ENCODE results near the gene MTA3. TPM values are rescaled to one million over a fixed set of nuclear protein-coding genes. Genes with fewer than 3 reads are reported as not detected.

MTA3 gene
- polyA plus RNA-seq, 1 experiment = 51.0 TPM

DNA sequence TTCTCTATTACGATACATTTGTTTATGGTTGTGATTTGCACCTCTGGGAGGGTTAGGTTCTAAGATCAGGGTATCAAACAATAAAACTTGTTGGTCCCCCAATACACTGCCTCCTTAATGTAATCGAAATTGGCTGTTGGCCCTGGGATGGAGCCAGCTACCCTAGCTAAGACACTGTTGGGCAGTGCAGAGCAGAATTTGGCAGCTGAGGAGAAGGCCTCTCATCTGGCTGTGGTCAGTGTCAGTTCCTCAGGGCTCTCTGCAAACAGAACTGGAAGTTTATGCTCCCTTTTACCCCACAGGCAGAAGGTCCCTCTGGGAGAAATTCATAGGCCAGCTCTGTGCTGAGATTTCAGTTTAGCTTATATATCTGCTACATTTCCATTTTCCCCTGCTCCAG, 232.5 kb downstream of the MTA3 start:
- H3K4me3 ChIP-seq (ENCODE audit: low read depth, low read length) = no peak overlapping the region
- H3K27ac ChIP-seq (ENCODE audit: low read depth, low read length) = no peak overlapping the region
- POLR2A ChIA-PET = interaction anchor here (0.7 to 2.3 kb wide), 2 partner anchors 10 to 44 kb away, joined by 4 to 11 read pairs; no protein-coding TSS in a partner anchor
- CTCF ChIA-PET = interaction anchor here (0.7 kb wide), 1 partner anchor 534 kb away, joined by 5 read pairs; no protein-coding TSS in a partner anchor
- H3K9me3 ChIP-seq (ENCODE audit: control insufficient read depth, insufficient read depth, low read length) = no peaks in the 10 kb centered on the region; the same call in 1 of the 2 replicates
- TF ChIP-seq, protein P1, sequence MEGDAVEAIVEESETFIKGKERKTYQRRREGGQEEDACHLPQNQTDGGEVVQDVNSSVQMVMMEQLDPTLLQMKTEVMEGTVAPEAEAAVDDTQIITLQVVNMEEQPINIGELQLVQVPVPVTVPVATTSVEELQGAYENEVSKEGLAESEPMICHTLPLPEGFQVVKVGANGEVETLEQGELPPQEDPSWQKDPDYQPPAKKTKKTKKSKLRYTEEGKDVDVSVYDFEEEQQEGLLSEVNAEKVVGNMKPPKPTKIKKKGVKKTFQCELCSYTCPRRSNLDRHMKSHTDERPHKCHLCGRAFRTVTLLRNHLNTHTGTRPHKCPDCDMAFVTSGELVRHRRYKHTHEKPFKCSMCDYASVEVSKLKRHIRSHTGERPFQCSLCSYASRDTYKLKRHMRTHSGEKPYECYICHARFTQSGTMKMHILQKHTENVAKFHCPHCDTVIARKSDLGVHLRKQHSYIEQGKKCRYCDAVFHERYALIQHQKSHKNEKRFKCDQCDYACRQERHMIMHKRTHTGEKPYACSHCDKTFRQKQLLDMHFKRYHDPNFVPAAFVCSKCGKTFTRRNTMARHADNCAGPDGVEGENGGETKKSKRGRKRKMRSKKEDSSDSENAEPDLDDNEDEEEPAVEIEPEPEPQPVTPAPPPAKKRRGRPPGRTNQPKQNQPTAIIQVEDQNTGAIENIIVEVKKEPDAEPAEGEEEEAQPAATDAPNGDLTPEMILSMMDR (IDR thresholded peaks at IDR 0.05; ENCODE audit: low read depth, low read length) = no peak
- peaks cover 6% of the 10 kb centered on the region for H3K27me3 ChIP-seq (ENCODE audit: control insufficient read depth, insufficient read depth, low read length)
- no peak for DNase-seq (ENCODE audit: low read depth, low spot score)

DNA sequence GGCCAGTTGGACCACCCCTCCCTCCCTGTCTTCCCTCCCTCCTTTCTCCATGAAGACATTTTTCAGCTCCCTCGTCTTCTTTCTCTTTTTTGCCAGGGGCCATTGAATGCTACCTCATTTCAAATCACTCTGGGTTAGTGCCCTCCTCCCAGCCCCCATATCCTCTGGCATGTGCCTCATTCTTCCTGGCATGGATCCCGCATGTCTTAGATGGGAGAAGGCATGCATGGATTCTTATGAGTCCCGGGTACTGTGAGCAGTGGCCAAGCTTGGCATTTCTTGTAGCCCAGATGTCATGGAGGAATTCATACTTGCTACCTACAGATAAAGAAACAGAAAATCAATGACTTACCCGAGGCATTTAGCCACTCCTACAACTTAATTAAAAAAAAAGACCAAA, 232.9 kb downstream of the MTA3 start:
- no peak for DNase-seq (ENCODE audit: low read depth, low spot score)
- Histone ChIP-seq H3K27ac (ENCODE audit: low read depth, low read length) (no peak overlapping the region), H3K9me3 (ENCODE audit: control insufficient read depth, insufficient read depth, low read length) (no peaks in the 10 kb centered on the region; the same call in 1 of the 2 replicates), H3K27me3 (ENCODE audit: control insufficient read depth, insufficient read depth, low read length) (peaks cover 6% of the 10 kb centered on the region), H3K4me3 (ENCODE audit: low read depth, low read length) (no peak overlapping the region)
- CTCF ChIA-PET = interaction anchor here (0.7 kb wide), 1 partner anchor 534 kb away, joined by 5 read pairs; no protein-coding TSS in a partner anchor
- TF ChIP-seq, protein P1 (IDR thresholded peaks at IDR 0.05; ENCODE audit: low read depth, low read length) = no peak
- POLR2A ChIA-PET = interaction anchor here (0.7 to 2.3 kb wide), 2 partner anchors 9 to 44 kb away, joined by 4 to 11 read pairs; no protein-coding TSS in a partner anchor

DNA sequence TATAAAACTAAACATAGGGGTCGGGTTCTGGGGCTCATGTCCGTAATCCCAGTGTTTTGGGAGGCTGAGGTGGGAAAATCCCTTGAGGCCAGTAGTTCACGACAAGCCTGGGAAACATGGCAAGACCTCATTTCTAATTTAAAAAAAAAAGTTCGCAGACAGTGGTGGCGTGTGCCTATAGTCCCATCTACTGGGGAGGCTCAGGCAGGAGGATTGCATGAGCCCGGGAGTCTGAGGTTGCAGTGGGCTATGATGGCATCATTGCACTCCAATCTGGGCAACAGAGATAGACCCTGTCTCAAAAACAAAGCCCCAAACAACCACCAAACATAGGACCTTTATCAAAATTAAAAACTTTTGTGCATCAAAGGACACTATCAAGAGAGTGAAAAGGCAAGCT, 233.7 kb downstream of the MTA3 start:
- DNase-seq (ENCODE audit: low read depth, low spot score) = no peak
- ChIA-PET CTCF (no interaction called here), POLR2A (no interaction called here)

DNA sequence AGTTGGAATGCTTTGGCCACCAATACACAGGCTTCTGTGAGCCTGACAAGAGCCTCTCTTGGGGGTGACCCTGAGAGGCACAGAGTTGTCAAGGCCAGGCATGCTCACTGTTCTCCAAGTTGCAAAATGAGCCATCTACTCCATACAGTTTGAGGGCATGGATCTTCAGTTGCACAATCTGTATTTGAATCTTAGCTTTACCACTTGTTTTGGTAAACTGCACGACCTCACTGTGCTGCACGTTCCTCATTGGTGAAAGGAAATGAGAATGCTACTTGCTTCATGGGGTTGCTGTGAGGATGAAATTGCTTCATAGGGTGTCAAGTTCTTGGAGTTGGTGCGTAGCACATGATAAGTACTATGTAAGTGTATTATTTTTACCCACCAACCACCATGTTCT, 235.9 kb downstream of the MTA3 start:
- no peak for DNase-seq (ENCODE audit: low read depth, low spot score)
- TF ChIP-seq, protein P1 (IDR thresholded peaks at IDR 0.05; ENCODE audit: low read depth, low read length) = no peak
- POLR2A ChIA-PET = no interaction called here
- CTCF ChIA-PET = no interaction called here
- no peaks in the 10 kb centered on the region for H3K9me3 ChIP-seq (ENCODE audit: control insufficient read depth, insufficient read depth, low read length)
- H3K4me3 ChIP-seq (ENCODE audit: low read depth, low read length) = no peak overlapping the region
- H3K27ac ChIP-seq (ENCODE audit: low read depth, low read length) = no peak overlapping the region
- H3K27me3 ChIP-seq (ENCODE audit: control insufficient read depth, insufficient read depth, low read length) = peaks cover 6% of the 10 kb centered on the region

More for the DNA sequence above, 233.7 kb downstream of the MTA3 start:
- TF ChIP-seq, protein P1 (IDR thresholded peaks at IDR 0.05; ENCODE audit: low read depth, low read length) = no peak
- peaks cover 6% of the 10 kb centered on the region for H3K27me3 ChIP-seq (ENCODE audit: control insufficient read depth, insufficient read depth, low read length)
- no peaks in the 10 kb centered on the region; the same call in 1 of the 2 replicates for H3K9me3 ChIP-seq (ENCODE audit: control insufficient read depth, insufficient read depth, low read length)
- no peak overlapping the region for H3K4me3 ChIP-seq (ENCODE audit: low read depth, low read length)
- H3K27ac ChIP-seq (ENCODE audit: low read depth, low read length) = no peak overlapping the region

DNA sequence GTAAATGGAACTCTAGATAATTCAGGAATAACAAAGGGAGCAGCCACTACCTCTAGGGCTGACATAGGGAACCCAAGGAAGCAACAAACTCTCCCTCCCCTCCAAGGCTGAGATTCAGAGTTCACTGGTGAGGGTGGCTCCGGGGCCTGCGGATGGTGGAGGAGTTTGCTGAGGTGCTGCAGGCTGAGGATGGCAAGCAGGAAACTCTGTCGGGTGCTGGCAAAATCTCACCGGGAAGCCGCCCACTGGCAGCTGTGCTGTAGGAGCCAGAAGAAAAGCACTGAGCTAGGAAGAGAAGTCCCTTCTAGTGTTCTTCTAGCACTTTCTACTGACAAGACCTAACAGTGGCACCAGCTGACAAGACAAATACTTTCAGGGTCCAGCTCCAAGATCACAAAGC, 236.5 kb downstream of the MTA3 start:
- no peaks in the 10 kb centered on the region for H3K9me3 ChIP-seq (ENCODE audit: control insufficient read depth, insufficient read depth, low read length)
- ChIA-PET POLR2A (no interaction called here), CTCF (no interaction called here)
- no peak overlapping the region for H3K4me3 ChIP-seq (ENCODE audit: low read depth, low read length)
- H3K27ac ChIP-seq (ENCODE audit: low read depth, low read length) = no peak overlapping the region
- no peak for DNase-seq (ENCODE audit: low read depth, low spot score)
- TF ChIP-seq, protein P1 (IDR thresholded peaks at IDR 0.05; ENCODE audit: low read depth, low read length) = no peak
- peaks cover 6% of the 10 kb centered on the region for H3K27me3 ChIP-seq (ENCODE audit: control insufficient read depth, insufficient read depth, low read length)

Small RNA genes within 50 kb of the gene (small RNA-seq; reads per million reads assigned to genes)
- gene AC074375.1 (ENCODE audit: insufficient read length, low read depth) (not detected), gene RNU6-137P (ENCODE audit: insufficient read length, low read depth) (not detected)

Other genes with a start within 250 kb of the MTA3 start
- gene COX7A2L, start 207.4 kb upstream of the MTA3 start, polyA plus RNA-seq (2011; rRNA removed) = 204 and 245 TPM in 2 replicates
- not detected in 2 replicates for gene KCNG3, start 74.7 kb upstream of the MTA3 start, polyA plus RNA-seq (2011; rRNA removed)
- 0.27 and 0.37 TPM in 2 replicates for gene OXER1, start 195.5 kb downstream of the MTA3 start, polyA plus RNA-seq (2011; rRNA removed)
- 3.1 and 4.2 TPM in 2 replicates for gene HAAO, start 224.0 kb downstream of the MTA3 start, polyA plus RNA-seq (2011; rRNA removed)